Measurements from ENCODE around the gene ATL2. TPM values are rescaled to one million over a fixed set of nuclear protein-coding genes. Genes with fewer than 3 reads are reported as not detected.

Gene ATL2
- total RNA-seq, 1 donor from 2014 or later = 43.2 TPM

- no peak for ATAC-seq (ENCODE audit: low read depth)
- H3K4me1 Mint-ChIP-seq = no peaks in the 10 kb centered on the region
- no peaks in the 10 kb centered on the region for H3K36me3 Mint-ChIP-seq (ENCODE audit: low read depth)
- DNase-seq = no peak
- TF ChIP-seq CTCF (IDR thresholded peaks at IDR 0.05) = no peak
- H3K9me3 Mint-ChIP-seq = peaks cover 2% of the 10 kb centered on the region
- intact Hi-C loops (cut with micrococcal nuclease) = no loop called here
- ChIA-PET CTCF (no interaction called here), POLR2A (no interaction called here)
- no peak overlapping the region for H3K4me3 Mint-ChIP-seq
- no peak overlapping the region for H3K27ac Mint-ChIP-seq
- H3K27me3 Mint-ChIP-seq = peaks cover under 1% of the 10 kb centered on the region
Measured at GRCh38 chr2:38268691-38269327, 108.3 kb downstream of the ATL2 start.

GRCh38 chr2:38268001-38268400, 109.1 kb downstream of the ATL2 start:
- H3K4me3 Mint-ChIP-seq = no peak overlapping the region
- H3K9me3 Mint-ChIP-seq = peaks cover 2% of the 10 kb centered on the region
- no peak overlapping the region for H3K27ac Mint-ChIP-seq
- intact Hi-C loops (cut with micrococcal nuclease) = no loop called here
- no peak for TF ChIP-seq CTCF (IDR thresholded peaks at IDR 0.05)
- no peaks in the 10 kb centered on the region for H3K36me3 Mint-ChIP-seq (ENCODE audit: low read depth)
- ATAC-seq (ENCODE audit: low read depth) = no peak
- no peaks in the 10 kb centered on the region for H3K4me1 Mint-ChIP-seq
- POLR2A ChIA-PET = no interaction called here
- no peak for DNase-seq
- CTCF ChIA-PET = no interaction called here
- peaks cover 4% of the 10 kb centered on the region for H3K27me3 Mint-ChIP-seq

GRCh38 chr2:38267270-38267925, 109.7 kb downstream of the ATL2 start:
- intact Hi-C loops (cut with micrococcal nuclease) = no loop called here
- no peak overlapping the region for H3K4me3 Mint-ChIP-seq
- TF ChIP-seq CTCF (IDR thresholded peaks at IDR 0.05) = no peak
- H3K4me1 Mint-ChIP-seq = no peaks in the 10 kb centered on the region
- no peak for DNase-seq
- POLR2A ChIA-PET = no interaction called here
- H3K36me3 Mint-ChIP-seq (ENCODE audit: low read depth) = no peaks in the 10 kb centered on the region
- CTCF ChIA-PET = no interaction called here
- peaks cover 2% of the 10 kb centered on the region for H3K9me3 Mint-ChIP-seq
- peaks cover 4% of the 10 kb centered on the region for H3K27me3 Mint-ChIP-seq
- no peak overlapping the region for H3K27ac Mint-ChIP-seq
- no peak for ATAC-seq (ENCODE audit: low read depth)

- intact Hi-C loops (cut with micrococcal nuclease) = no loop called here
- H3K27me3 Mint-ChIP-seq = peaks cover 7% of the 10 kb centered on the region
- no peak overlapping the region for H3K4me3 Mint-ChIP-seq
- ATAC-seq (ENCODE audit: low read depth) (no peak), DNase-seq (no peak)
- CTCF ChIA-PET = no interaction called here
- no peaks in the 10 kb centered on the region for H3K4me1 Mint-ChIP-seq
- no peak overlapping the region for H3K27ac Mint-ChIP-seq
- H3K36me3 Mint-ChIP-seq (ENCODE audit: low read depth) = no peaks in the 10 kb centered on the region
- no peak for TF ChIP-seq CTCF (IDR thresholded peaks at IDR 0.05)
- POLR2A ChIA-PET = no interaction called here
- peaks cover 2% of the 10 kb centered on the region for H3K9me3 Mint-ChIP-seq
Measured at GRCh38 chr2:38266382-38267061, 110.6 kb downstream of the ATL2 start.

GRCh38 chr2:38265461-38265860, 111.6 kb downstream of the ATL2 start:
- ChIA-PET CTCF (no interaction called here), POLR2A (no interaction called here)
- ATAC-seq (ENCODE audit: low read depth) (no peak), DNase-seq (no peak)
- Mint-ChIP-seq H3K4me3 (no peak overlapping the region), H3K27me3 (peaks cover 8% of the 10 kb centered on the region), H3K36me3 (ENCODE audit: low read depth) (no peaks in the 10 kb centered on the region), H3K9me3 (peaks cover 2% of the 10 kb centered on the region), H3K4me1 (no peaks in the 10 kb centered on the region), H3K27ac (no peak overlapping the region)
- no peak for TF ChIP-seq CTCF (IDR thresholded peaks at IDR 0.05)
- intact Hi-C loops (cut with micrococcal nuclease) = no loop called here
